HG02623 (cell line): ENCODE results near the gene GPR35.

ENCODE experiments used
- ATAC-seq: cut with Tn5 transposase; IDR thresholded peaks from one replicate; pipeline ENCODE4 v1.9.1; 2021; ENCODE audit warnings: moderate library complexity; ENCODE audit not compliant: unreplicated experiment

The GPR35 gene

DNA sequence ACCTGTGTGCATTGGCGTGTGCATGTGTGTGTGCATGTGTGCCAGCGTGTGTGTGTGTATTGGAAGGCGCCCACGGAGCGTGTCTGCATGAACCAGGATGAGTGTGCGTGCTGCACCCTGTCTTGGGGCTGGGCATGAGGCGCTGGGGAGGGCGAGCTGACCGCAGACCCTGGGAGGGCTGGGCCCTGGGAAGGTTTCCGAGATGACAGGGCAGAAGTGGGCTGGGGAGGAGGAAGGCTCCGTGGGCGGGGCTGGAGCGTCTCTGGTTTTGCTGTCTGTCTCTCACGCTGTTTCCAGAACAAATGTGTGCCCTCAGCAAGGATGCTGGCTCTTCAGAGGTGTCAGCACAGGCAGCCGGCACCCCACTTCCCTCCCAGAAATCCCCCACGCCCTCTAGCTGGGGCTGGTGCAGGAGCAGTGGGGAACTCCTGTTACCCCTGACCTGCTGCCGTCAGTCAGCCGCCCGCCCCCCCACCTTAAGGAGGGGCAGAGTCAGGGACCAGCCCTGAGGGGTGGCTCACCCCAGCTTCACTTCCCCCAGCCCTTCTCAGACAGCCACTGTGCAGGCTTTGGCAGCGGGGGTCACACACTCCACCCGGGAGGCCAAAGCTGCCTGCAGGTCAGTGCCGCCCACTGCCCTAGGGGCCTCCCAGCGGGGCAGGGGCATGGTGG lies at the start of gene GPR35:
GPR35 (plus strand) TSS at position 531 of the 672 bp plus-strand sequence. CDS start 4,473 bp downstream, outside the sequence.
- ATAC-seq, result no peak

GRCh38 chr2:240576036-240576435 lies 49.2 kb upstream of the GPR35 start:
- ATAC-seq, result no peak

GRCh38 chr2:240576436-240577205 lies 48.7 kb upstream of the GPR35 start:
- no peak for ATAC-seq

GRCh38 chr2:240577281-240578109 lies 47.8 kb upstream of the GPR35 start:
- no peak for ATAC-seq

- ATAC-seq, result no peak
Observed at GRCh38 chr2:240578110-240578450, 47.2 kb upstream of the GPR35 start.

GRCh38 chr2:240578488-240578887 lies 46.8 kb upstream of the GPR35 start:
- no peak for ATAC-seq

DNA sequence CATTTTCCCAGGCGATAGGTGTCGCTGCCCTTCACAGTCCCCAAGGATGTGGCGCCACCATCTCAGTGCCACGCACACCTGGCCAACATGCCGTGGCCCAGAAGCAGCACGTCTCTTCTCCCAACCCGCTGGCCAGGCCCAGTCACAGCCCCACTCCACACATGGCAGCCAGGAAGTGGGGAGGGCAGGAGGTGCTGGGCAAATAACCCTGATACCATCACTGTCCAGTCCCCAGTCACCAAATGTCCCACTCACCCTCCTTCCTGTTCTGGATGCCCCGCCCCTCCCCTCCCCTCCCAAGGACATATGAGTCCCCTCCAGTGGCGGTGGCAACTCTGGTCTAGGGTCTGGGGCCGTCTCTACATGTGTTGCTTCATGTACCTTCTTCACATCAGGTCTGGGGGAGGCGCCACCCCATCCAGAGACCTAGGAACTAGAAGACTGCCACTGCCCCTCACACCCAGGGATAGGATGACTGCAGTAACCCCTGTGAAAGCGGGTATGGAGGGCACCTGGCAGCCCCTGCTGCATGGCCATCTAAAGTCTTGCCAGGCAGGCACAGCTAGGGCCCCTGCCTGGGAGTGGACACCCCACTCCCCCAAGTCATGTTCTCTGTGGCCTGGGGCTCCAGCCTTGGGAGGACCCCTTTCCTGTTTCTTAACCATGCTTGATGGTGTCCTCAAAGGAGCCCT lies 46.1 kb upstream of the GPR35 start:
- ATAC-seq, result no peak

DNA sequence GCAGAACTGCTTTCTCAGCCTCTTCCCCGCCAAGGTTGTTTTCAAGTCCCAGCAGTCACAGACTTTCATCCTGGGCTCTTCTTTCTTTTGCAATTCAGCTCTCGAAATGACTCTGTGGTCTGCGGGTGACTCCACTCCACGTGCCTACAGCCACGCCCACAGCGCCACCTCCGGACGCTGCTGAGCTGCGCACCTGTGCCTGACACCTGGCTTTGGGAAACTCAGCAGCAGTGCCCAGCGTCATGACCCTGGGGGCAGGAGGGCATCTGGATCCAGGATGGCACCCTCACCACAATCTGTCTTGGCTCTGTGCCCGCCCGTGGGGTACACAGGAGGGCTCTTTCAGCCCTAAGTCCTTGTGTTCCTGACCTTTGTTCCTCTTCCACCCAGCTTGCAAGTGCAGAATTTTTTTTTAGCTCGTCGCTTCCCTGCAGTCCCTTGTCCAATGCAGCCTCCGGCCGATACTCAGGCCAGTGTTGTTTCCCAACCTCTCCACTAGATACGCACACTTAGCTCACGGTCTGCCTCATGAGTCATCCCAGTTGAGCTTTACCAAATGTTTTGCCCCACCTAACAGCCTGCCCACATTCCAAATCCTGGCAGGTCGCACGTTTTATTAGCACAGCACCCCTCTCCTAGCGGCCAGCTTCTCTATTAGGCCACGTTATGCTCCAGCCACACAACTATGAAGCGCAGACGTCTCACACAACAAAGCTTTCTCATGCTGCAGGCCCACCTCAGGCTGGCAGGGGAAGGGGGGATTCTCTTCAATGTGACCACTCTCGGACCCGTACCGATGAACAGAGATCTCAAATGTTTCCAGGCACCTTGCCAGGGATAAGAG lies 45.3 kb upstream of the GPR35 start:
- no peak for ATAC-seq

DNA sequence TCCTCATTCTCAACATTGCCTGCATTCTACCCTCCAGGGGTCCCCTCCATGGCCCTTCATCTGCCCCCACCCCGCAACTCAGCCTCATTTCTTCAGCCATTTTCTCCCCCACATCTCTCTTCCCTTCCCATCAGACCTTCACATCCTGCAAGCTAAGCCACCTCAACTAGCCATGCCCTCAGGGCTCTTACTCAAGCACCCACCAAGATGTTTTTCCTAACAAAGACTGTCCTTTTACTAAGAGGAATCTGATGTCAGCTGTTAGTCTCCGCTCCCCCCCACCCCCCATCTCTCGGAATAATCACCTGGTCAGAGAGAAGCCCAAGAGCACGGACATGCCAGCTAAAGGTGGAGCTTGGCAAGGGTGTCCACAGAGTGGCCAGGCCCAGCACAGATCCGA lies 43.5 kb upstream of the GPR35 start:
- no peak for ATAC-seq

GRCh38 chr2:240582781-240583180 lies 42.5 kb upstream of the GPR35 start:
- ATAC-seq, result no peak

DNA sequence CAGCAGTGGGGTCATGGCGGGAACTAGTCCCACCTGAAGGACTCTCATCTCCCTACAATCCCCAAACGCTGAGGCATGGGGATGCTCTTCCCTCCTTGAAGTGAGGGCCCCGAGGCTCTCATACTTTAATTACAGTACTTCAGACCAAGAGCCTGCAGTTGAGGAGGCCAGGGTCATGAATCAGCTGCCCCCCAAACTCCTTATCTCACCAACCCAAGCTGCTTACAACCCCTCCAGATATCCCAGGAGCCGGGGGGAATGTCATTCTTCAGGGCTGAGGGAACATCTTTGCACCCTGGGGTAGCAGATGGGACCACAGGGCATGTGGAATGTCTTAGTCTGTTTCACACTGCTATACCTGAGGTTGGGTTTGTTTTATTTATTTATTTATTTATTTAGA lies 41.5 kb upstream of the GPR35 start:
- no peak for ATAC-seq

DNA sequence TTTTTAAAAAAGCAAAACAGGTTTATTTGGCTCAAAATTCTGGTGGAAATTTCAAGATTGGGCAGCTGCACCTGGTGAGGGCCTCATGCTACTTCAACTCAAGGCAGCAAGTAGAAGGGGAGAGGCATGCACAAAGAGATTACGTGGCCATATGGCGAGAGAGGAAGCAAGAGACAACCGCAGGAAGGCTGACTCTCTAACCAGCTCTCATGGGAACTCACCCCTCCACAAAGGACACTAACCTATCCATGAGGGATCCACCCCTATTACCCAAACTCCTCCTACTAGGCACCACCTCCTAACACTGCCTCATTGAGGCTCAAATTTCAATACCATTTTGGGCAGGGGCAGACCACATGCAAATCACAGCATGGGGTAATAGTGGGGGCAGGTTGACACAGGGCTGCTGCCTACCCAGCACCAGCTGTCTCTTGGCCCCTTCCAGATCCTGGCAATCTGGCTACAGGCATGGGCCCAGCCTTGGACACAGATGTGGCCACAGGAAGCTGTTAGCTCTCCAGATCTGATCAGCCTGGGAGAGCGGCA lies 40.7 kb upstream of the GPR35 start:
- peak; percentile 50 for ATAC-seq

DNA sequence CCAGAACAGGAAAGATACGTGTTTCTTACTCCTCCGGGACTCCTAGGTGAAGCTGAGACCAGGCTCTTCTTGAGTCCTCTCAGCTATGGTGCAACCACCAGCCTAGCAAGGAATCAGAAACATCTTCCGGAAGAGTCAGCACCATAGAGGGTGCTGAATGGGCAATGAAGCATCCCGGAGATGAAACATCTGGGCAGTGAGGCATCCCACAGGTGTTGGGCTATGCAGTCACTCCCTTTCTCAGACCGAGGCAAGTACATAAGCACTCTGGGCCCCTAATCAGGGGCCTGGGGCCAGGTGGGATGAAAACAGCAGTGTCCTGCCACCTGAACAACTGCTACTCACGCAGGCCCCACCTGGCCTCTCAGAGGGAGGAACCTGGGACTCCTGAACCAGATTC lies 40.2 kb upstream of the GPR35 start:
- ATAC-seq, result peak; percentile 20

DNA sequence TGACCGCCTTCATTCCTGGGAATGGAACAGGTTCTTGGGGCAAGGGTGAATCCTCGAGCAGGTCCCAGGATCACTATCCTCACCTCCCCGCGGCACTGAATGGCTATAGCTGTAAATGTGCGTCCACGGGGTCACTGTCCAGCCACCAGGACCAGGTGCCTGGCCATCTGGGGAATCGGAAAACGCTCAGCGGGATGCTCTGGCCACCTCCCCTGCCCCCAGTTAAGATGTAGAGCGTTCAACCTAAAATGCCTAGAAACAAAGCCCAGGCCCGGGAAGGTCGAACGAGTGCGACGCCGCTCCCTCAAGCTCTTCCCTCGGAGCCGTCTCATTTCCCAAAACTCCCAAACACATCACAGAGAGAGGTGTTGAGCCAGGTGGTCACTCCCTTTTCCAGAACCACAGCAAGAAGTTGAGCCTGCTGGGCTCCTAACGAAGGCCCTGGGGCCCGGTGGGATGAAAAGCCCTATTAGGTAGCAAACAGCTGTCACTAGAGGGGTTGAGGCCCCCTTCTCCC lies 39.5 kb upstream of the GPR35 start:
- ATAC-seq, result no peak

- ATAC-seq, result peak; percentile 50
Observed at GRCh38 chr2:240586198-240586918, 38.9 kb upstream of the GPR35 start, which contains the start of gene CAPN10. Gene CAPN10, plus strand, starts transcription at chr2:240586734. Its CDS starts 178 bp downstream, at chr2:240586912.

DNA sequence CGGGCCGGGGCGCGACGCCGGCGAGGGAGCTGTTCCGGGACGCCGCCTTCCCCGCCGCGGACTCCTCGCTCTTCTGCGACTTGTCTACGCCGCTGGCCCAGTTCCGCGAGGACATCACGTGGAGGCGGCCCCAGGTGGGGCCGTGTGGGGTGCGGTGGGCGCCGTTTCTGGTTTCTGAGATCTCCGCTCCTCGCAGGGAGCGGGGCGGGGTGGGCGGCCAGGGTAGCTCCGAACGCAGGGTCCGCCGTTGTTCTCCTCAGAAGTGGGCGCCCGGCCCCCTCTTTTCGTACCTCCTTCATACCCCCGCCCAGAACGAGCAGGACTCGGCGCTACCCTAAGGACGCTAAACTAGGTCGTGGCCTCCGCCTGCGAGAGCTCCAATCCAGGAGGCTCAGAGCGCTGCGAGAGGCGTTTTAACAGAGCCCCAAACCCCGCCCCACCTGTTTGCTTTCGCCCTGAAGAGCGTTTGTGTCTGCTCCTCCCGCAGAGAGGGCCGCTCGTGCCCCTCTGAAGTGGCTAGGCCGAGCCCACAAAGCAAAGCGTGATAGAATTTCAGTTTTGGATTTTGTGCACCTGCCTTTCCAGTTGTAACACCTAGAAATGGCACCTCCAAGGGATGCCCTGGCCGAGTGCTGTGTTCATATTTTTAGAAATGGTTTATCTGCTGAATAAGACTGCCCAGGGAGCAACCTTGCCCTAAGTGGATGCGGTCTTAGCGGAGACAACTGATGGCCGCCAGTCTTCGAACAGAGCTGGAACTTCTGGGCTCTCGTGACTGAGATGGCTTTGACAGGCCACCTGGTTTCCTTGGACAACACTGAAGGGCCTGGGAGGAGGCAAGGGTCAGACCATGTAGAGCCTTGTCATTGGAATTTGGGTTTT lies 38.1 kb upstream of the GPR35 start:
- no peak for ATAC-seq

DNA sequence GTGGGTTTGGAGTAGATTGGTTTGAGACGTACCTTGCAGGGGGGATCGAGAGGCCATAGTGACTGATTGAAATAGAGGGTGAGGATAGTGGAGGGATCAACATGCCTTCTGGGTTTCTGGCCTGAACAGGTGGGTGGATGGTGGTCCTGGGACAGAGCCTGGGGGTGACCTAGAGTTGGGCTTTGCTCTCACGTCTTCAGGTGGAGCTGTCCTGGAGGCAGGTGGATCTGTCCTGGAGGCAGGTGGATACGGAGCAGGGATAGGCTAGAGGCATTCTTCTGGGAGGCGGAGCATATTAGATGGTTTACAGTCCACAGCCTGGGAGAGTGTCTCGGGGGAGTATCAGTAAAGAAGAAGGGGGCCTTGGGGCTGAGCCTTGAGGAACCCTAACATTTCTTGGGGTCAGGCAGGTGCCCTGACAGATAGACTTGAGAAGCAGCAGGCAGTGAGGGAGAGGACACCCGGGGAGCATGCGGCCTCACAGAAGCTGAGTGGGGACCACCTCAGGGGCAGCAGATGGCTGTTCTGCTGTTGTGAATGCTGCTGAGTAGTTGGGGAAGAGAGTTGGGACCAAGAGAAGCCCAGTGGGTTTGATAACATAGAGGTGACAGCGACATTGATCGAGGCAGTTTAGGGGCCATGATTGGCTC lies 37.1 kb upstream of the GPR35 start:
- no peak for ATAC-seq
